Skeletal muscle satellite cell (primary cell): ENCODE measurements around the gene GALNT9.
"Not testable (repeated sequence)": the region's sequence is repeated elsewhere in the genome, so short reads cannot be mapped to it uniquely, and the experiment has no call there.

Source experiments
- H3K27me3 ChIP-seq: 2 replicates; pipeline ENCODE4 v1.7.0; 2013; ENCODE audit warnings: low read length; ENCODE audit not compliant: control insufficient read depth, insufficient read depth
- H3K36me3 ChIP-seq: 2 replicates; pipeline ENCODE4 v1.7.0; 2013; ENCODE audit warnings: mild to moderate bottlenecking, control low read depth, low read length; ENCODE audit not compliant: insufficient read depth
- H3K4me1 ChIP-seq: 2 replicates; pipeline ENCODE4 v1.7.0; 2013; ENCODE audit warnings: low read length; ENCODE audit not compliant: control insufficient read depth, insufficient read depth
- H3K4me2 ChIP-seq: 2 replicates; pipeline ENCODE4 v1.7.0; 2013; ENCODE audit warnings: mild to moderate bottlenecking, low read length
- H3K4me3 ChIP-seq: 2 replicates; pipeline ENCODE4 v1.7.0; 2013; ENCODE audit warnings: low read length
- H3K9ac ChIP-seq: 2 replicates; pipeline ENCODE4 v1.7.0; 2013; ENCODE audit warnings: mild to moderate bottlenecking, low read depth, low read length, moderate library complexity
- H3K9me3 ChIP-seq: replicated peaks from 2 replicates; pipeline ENCODE4 v1.7.0; 2013; ENCODE audit warnings: mild to moderate bottlenecking, control low read depth, low read length

GALNT9 gene

GRCh38 chr12:132304866-132305265, 24.5 kb downstream of the GALNT9 start:
- not testable (repeated sequence) for H3K4me1 ChIP-seq, H3K4me3 ChIP-seq, H3K36me3 ChIP-seq, H3K4me2 ChIP-seq, H3K9ac ChIP-seq, H3K27me3 ChIP-seq, H3K9me3 ChIP-seq

DNA sequence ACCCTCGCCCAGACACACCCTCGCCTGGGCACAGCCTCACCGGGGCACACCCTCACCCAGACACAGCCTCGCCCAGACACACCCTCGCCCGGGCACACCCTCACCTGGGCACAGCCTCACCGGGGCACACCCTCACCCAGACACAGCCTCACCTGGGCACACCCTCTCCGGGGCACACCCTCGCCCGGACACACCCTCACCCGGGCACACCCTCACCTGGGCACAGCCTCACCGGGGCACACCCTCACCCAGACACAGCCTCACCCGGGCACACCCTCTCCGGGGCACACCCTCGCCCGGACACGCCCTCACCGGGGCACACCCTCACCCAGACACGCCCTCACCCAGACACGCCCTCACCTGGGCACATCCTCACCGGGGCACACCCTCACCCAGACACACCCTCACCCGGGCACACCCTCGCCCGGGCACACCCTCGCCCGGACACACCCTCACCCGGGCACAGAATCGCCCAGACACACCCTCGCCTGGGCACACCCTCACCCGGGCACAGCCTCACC, 25.5 kb downstream of the GALNT9 start:
- H3K27me3 ChIP-seq, H3K4me2 ChIP-seq, H3K4me3 ChIP-seq, H3K9ac ChIP-seq, H3K4me1 ChIP-seq, H3K9me3 ChIP-seq, H3K36me3 ChIP-seq: not testable (repeated sequence)

DNA sequence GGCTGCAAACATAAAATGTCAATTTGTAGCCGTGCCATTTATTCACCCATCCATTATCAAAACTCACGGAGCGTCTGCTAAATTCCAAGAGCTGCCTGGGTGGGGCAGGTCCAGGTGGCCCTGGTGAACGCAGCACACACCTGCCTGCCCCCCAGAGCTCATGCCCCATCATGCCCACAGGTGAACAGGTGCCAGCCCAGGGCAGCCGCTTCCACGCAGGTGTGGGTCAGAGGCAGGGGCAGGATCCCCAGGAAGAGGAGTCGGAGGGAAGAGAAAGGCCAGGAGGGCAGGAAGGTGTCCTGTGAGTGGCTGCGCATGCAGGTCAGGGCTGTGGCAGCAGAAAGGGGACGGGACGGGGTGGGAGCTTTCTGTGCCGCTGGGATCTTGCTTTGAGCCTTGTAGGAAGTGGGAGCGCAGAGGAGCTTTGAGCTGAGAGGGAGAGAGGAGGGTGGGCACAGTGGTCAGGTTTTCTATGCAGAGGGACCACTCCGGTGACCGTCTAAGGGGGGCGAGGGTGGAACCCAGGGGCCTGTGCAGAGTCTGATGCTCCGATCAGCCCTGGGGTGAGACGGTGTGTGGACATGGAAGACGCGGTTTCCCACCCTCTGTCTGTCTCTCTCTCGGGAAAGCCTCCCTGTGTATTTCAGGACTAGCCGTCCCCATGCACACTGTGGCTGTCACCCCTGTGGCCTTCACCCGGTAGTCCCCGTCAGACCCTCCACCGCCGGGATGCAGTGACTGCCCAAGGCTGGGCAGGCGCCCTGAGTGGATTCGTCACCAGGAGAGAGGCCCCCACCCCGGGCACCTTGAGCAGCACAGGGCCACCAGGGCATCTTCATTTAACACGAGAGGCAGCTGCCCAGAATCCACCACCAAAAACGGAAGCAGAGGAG, 26.7 kb downstream of the GALNT9 start:
- Histone ChIP-seq H3K36me3 (no peaks in the 10 kb centered on the region), H3K4me2 (no peak overlapping the region), H3K9me3 (no peaks in the 10 kb centered on the region), H3K4me1 (no peaks in the 10 kb centered on the region), H3K9ac (no peak overlapping the region), H3K4me3 (no peak overlapping the region), H3K27me3 (peaks cover 6% of the 10 kb centered on the region)

DNA sequence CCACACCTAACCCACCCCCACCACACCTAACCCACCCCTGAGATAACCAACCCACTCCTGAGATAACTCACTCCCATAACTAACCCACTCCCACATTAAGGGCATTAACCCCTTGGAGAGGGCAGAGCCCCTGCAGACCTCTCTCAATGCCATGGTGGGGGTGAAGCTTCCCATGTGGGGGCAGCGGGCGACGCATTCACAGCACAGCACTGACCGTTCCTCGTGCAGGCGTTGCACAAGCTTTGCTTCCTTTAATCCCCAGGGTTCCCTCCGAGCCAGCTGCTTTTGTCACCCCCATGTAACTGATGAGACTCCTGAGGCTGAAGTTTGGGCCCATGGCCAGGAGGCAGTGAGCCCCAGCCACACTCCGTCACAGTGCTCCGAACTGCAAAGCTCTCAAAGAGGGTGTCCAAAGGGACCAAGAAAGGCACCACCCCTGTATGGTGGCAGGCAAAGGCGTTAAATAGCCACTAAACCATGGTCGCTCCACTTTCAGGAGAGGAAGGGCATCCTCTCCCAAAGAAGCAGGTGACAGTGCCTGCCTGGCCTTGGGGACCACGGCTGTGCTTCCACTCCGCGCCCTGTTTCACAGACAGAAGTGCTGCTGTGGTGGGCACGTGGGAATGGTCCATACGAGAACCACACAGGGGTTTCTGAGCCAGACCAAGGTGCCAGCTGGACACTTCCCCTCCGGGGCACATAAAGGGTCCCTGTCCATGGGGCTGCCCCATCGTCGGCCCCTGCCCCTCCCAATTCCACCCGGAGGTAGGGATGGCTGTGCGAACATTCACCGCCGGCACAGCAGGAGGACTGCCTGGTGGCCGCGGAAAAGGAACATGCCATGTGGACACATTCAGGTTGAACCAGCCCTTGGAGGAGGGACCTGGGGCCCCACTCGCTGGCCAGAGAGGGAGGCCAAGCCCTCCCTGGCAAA, 28.3 kb downstream of the GALNT9 start:
- Histone ChIP-seq H3K36me3 (no peaks in the 10 kb centered on the region), H3K9me3 (no peaks in the 10 kb centered on the region), H3K4me2 (no peak overlapping the region), H3K9ac (no peak overlapping the region), H3K4me1 (no peaks in the 10 kb centered on the region), H3K27me3 (peaks cover 6% of the 10 kb centered on the region), H3K4me3 (no peak overlapping the region)

DNA sequence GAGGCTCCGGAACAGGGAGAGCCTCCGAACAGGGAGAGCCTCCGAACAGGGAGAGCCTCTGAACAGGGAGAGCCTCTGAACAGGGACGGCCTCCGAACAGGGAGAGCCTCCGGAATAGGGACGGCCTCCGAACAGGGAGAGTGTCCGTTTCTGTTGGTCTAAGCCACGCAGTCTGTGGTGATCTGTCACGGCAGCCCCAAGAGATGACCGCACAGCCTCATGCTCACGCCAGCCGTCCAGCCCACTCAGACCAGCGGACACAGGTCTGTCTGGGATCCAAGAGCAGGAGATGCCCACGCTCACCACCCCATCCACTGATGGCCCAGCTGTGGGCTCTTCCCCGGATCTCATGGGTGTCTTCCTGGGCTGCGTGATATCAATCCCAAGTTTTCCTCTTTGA, 33.3 kb downstream of the GALNT9 start:
- H3K4me3 ChIP-seq, result no peak overlapping the region
- no peak overlapping the region for H3K9ac ChIP-seq
- no peaks in the 10 kb centered on the region for H3K4me1 ChIP-seq
- peaks cover 6% of the 10 kb centered on the region for H3K27me3 ChIP-seq
- H3K9me3 ChIP-seq, result no peaks in the 10 kb centered on the region
- no peak overlapping the region for H3K4me2 ChIP-seq
- H3K36me3 ChIP-seq, result no peaks in the 10 kb centered on the region

GRCh38 chr12:132295561-132295960, 33.8 kb downstream of the GALNT9 start:
- not testable (repeated sequence) for H3K4me3 ChIP-seq, H3K4me1 ChIP-seq, H3K9ac ChIP-seq, H3K4me2 ChIP-seq, H3K9me3 ChIP-seq, H3K27me3 ChIP-seq, H3K36me3 ChIP-seq

GRCh38 chr12:132295101-132295526, 34.3 kb downstream of the GALNT9 start:
- no peaks in the 10 kb centered on the region for H3K36me3 ChIP-seq
- H3K4me2 ChIP-seq, result no peak overlapping the region
- H3K4me3 ChIP-seq, result no peak overlapping the region
- H3K9ac ChIP-seq, result no peak overlapping the region
- H3K9me3 ChIP-seq, result no peaks in the 10 kb centered on the region
- no peaks in the 10 kb centered on the region for H3K4me1 ChIP-seq
- H3K27me3 ChIP-seq, result peaks cover 3% of the 10 kb centered on the region

- Histone ChIP-seq H3K4me1 (no peaks in the 10 kb centered on the region), H3K4me2 (no peak overlapping the region), H3K4me3 (no peak overlapping the region), H3K36me3 (no peaks in the 10 kb centered on the region), H3K9me3 (no peaks in the 10 kb centered on the region), H3K27me3 (peaks cover 9% of the 10 kb centered on the region), H3K9ac (no peak overlapping the region)
Measured at GRCh38 chr12:132294121-132295034, 35.0 kb downstream of the GALNT9 start.

- H3K4me3 ChIP-seq, result no peak overlapping the region
- no peak overlapping the region for H3K4me2 ChIP-seq
- no peaks in the 10 kb centered on the region for H3K36me3 ChIP-seq
- H3K27me3 ChIP-seq, result peaks cover 27% of the 10 kb centered on the region
- H3K9me3 ChIP-seq, result no peaks in the 10 kb centered on the region
- no peak overlapping the region for H3K9ac ChIP-seq
- no peaks in the 10 kb centered on the region for H3K4me1 ChIP-seq
Measured at GRCh38 chr12:132292328-132293319, 36.8 kb downstream of the GALNT9 start.
